Endodermal cell (in vitro differentiated cells): ENCODE results near the gene PLAC8L1. TPM values are rescaled to one million over a fixed set of nuclear protein-coding genes. Genes with fewer than 3 reads are reported as not detected.

Experiments used
- DNase-seq: peaks from one replicate; pipeline ENCODE4 v3.0.0-alpha.2; 2017
- H3K27ac ChIP-seq: 2 replicates; pipeline ENCODE4 v1.5.1; 2013; ENCODE audit warnings: mild to moderate bottlenecking, low read depth, low read length, moderate library complexity
- H3K27me3 ChIP-seq: 2 replicates; pipeline ENCODE4 v1.6.1; 2013; ENCODE audit warnings: mild to moderate bottlenecking, low read length, moderate library complexity; ENCODE audit not compliant: insufficient read depth, control insufficient read depth, poor library complexity, severe bottlenecking
- H3K36me3 ChIP-seq: 2 replicates; pipeline ENCODE4 v1.7.0; 2013; ENCODE audit warnings: mild to moderate bottlenecking, low read length, moderate library complexity; ENCODE audit not compliant: control insufficient read depth, insufficient read depth
- H3K4me1 ChIP-seq: one replicate; pipeline ENCODE4 v1.7.0; 2013; ENCODE audit warnings: low read length; ENCODE audit not compliant: control insufficient read depth, insufficient read depth
- H3K4me3 ChIP-seq: 2 replicates; pipeline ENCODE4 v1.5.1; 2013; ENCODE audit warnings: mild to moderate bottlenecking, low read length, moderate library complexity
- H3K9ac ChIP-seq: 2 replicates; pipeline ENCODE4 v1.6.1; 2013; ENCODE audit warnings: mild to moderate bottlenecking, low read length, moderate library complexity; ENCODE audit not compliant: poor library complexity, severe bottlenecking; ENCODE audit errors: extremely low read depth
- H3K9me3 ChIP-seq: 2 replicates; pipeline ENCODE4 v1.6.1; 2013; ENCODE audit warnings: mild to moderate bottlenecking, low read length, moderate library complexity; ENCODE audit not compliant: control insufficient read depth
- H3K27ac Mint-ChIP-seq: 2 replicates; pipeline ENCODE4 v1.8.0; 2020; ENCODE audit warnings: mixed read lengths
- H3K27me3 Mint-ChIP-seq: 2 replicates; pipeline ENCODE4 v1.8.0; 2021; ENCODE audit warnings: mild to moderate bottlenecking, mixed read lengths; ENCODE audit not compliant: insufficient read depth
- H3K36me3 Mint-ChIP-seq: 2 replicates; pipeline ENCODE4 v1.8.0; 2020; ENCODE audit warnings: low read depth, mixed read lengths
- H3K4me1 Mint-ChIP-seq: 2 replicates; pipeline ENCODE4 v1.8.0; 2020; ENCODE audit warnings: mixed read lengths
- H3K4me3 Mint-ChIP-seq: 2 replicates; pipeline ENCODE4 v1.8.0; 2020; ENCODE audit warnings: mild to moderate bottlenecking, moderate library complexity, mixed read lengths
- H3K9me3 Mint-ChIP-seq: 2 replicates; pipeline ENCODE4 v1.8.0; 2020; ENCODE audit warnings: mild to moderate bottlenecking, mixed read lengths
- CTCF ChIP-seq: fragments of 200-600 bp; sonication (generic); conservative IDR thresholded peaks from 2 replicates; pipeline ENCODE4 v1.5.0; 2021; ENCODE audit warnings: antibody characterized with exemption, mild to moderate bottlenecking
- WGBS, 2 experiments: methylation state at CpG; one replicate each; pipeline versions ENCODE4 v1.1.5 to v1.1.7; 2013; ENCODE audit warnings: missing lambda C conversion rate in 2 of 2, mixed read lengths in 1 of 2; ENCODE audit not compliant: insufficient coverage in 1 of 2, insufficient read length in 1 of 2; 5-methylcytosine and 5-hydroxymethylcytosine counted together
- total RNA-seq, 2 donors: library from RNA; stranded (reverse); fragmentation: NEBNext Ultra II Directional in 1 of 2; extraction: Animal tissue kit (Norgen Biotek cat#: 25700) in 1 of 2; gene quantifications; 2 replicates in 1 of 2; 3 replicates in 1 of 2; pipeline ENCODE4 v1.2.1, GENCODE V29; 2021

PLAC8L1 gene
- total RNA-seq, 2 donors from 2014 or later, result 1.00 to 1.5 TPM

- peak; percentile 75 for TF ChIP-seq CTCF
- peak; percentile 72 for DNase-seq
- H3K27me3 Mint-ChIP-seq, result no peaks in the 10 kb centered on the region
- Histone ChIP-seq H3K4me3 (no peak overlapping the region), H3K4me1 (peaks cover 2% of the 10 kb centered on the region), H3K27ac (no peak overlapping the region), H3K9ac (no peak overlapping the region), H3K9me3 (no peaks in the 10 kb centered on the region), H3K36me3 (no peaks in the 10 kb centered on the region), H3K27me3 (no peaks in the 10 kb centered on the region)
- H3K36me3 Mint-ChIP-seq, result no peaks in the 10 kb centered on the region
- no peak overlapping the region for H3K27ac Mint-ChIP-seq
- no peaks in the 10 kb centered on the region for H3K9me3 Mint-ChIP-seq
- no peak overlapping the region for H3K4me3 Mint-ChIP-seq
- H3K4me1 Mint-ChIP-seq, result no peaks in the 10 kb centered on the region
These were observed 52.6 kb downstream of the PLAC8L1 start for GRCh38 chr5:146052780-146053179.

- no peaks in the 10 kb centered on the region for H3K9me3 Mint-ChIP-seq
- WGBS, 2 experiments, result 85 to 86% methylated on average over 3 of the region's 3 CpGs
These were observed 53.7 kb downstream of the PLAC8L1 start for GRCh38 chr5:146051678-146052077.

GRCh38 chr5:146050086-146050485 lies 55.3 kb downstream of the PLAC8L1 start:
- H3K4me1 Mint-ChIP-seq, result no peaks in the 10 kb centered on the region
- H3K9ac ChIP-seq, result no peak overlapping the region
- H3K9me3 Mint-ChIP-seq, result no peaks in the 10 kb centered on the region
- no peak overlapping the region for H3K27ac ChIP-seq
- no peak overlapping the region for H3K4me3 ChIP-seq
- 82 to 91% methylated on average over 4 to 5 of the region's 5 CpGs for WGBS, 2 experiments
- no peak for DNase-seq
- peaks cover 2% of the 10 kb centered on the region for H3K4me1 ChIP-seq
- no peak overlapping the region for H3K4me3 Mint-ChIP-seq
- no peak overlapping the region for H3K27ac Mint-ChIP-seq
- no peaks in the 10 kb centered on the region for H3K27me3 Mint-ChIP-seq
- TF ChIP-seq CTCF, result no peak
- H3K27me3 ChIP-seq, result no peaks in the 10 kb centered on the region
- no peaks in the 10 kb centered on the region for H3K9me3 ChIP-seq
- H3K36me3 Mint-ChIP-seq, result no peaks in the 10 kb centered on the region
- H3K36me3 ChIP-seq, result no peaks in the 10 kb centered on the region

More at GRCh38 chr5:146051678-146052077, 53.7 kb downstream of the PLAC8L1 start:
- H3K36me3 ChIP-seq, result no peaks in the 10 kb centered on the region
- Mint-ChIP-seq H3K4me3 (no peak overlapping the region), H3K4me1 (no peaks in the 10 kb centered on the region), H3K36me3 (no peaks in the 10 kb centered on the region), H3K27ac (no peak overlapping the region), H3K27me3 (no peaks in the 10 kb centered on the region)
- no peak for TF ChIP-seq CTCF
- H3K9me3 ChIP-seq, result no peaks in the 10 kb centered on the region
- H3K4me1 ChIP-seq, result peaks cover 2% of the 10 kb centered on the region
- H3K9ac ChIP-seq, result no peak overlapping the region
- H3K4me3 ChIP-seq, result no peak overlapping the region
- DNase-seq, result no peak
- H3K27me3 ChIP-seq, result no peaks in the 10 kb centered on the region
- H3K27ac ChIP-seq, result no peak overlapping the region
